ENCODE measurements around the gene IGDCC3.

The IGDCC3 gene

GRCh38 chr15:65285291-65286068 lies 92.3 kb downstream of the IGDCC3 start:
- no peak for DNase-seq

DNA sequence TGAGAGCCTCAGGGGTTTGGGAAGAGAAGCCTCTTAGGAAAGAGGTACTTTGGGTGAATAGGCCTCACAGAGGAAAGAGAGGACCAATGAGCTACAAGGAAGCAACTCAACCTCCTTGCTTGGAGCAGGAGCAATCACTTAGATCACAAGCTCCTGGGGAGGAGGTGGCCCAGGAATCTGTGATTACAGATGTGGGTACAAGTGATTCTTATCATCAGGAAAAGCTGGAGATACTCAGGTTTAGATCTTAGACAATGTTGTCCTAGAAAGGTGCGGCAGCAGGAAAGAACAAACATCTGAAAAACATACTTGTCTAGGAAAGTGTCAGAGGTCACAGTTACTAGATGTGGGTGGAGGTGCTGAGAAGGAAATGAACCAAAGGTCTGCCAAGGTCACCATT lies 99.3 kb downstream of the IGDCC3 start:
- no peak for DNase-seq

Measured in activated CD4-positive, alpha-beta T cell treated with anti-CD3 and anti-CD28 coated beads, Interleukin-2, amount 50 U/mL, for 1 hour (primary cell).